Body of pancreas (tissue), 4 donors: ENCODE results near the gene NFKBIA. TPM values are rescaled to one million over a fixed set of nuclear protein-coding genes. Genes with fewer than 3 reads are reported as not detected.
A peak's percentile ranks its signal among the peaks of the same experiment; 100 is the strongest.
"Not testable (repeated sequence)": the region's sequence is repeated elsewhere in the genome, so short reads cannot be mapped to it uniquely, and the experiment has no call there.

Experiments
- ATAC-seq: fragments of 150-250 bp; one replicate; pipeline ENCODE4 v1.9.1; 2016
- DNase-seq, 4 donors: peaks; one replicate each; pipeline ENCODE4 v3.0.0-alpha.2; 2019
- H3K27ac ChIP-seq, 4 donors: fragments of 200-600 bp; sonication (generic); 1 replicate in 3 of 4; 2 replicates in 1 of 4; pipeline versions ENCODE4 v1.5.1 to v1.6.1; 2016 to 2019; ENCODE audit warnings: mild to moderate bottlenecking in 1 of 4, mixed read lengths in 1 of 4, moderate library complexity in 1 of 4
- H3K27me3 ChIP-seq, 2 donors: fragments of 200-600 bp; sonication (generic); one replicate each; pipeline ENCODE4 v1.6.0; 2016; ENCODE audit warnings: mild to moderate bottlenecking in 1 of 2
- H3K36me3 ChIP-seq, 2 donors: fragments of 200-600 bp; sonication (generic); replicated peaks in 1 of 2; 2 replicates each; pipeline ENCODE4 v1.5.1; 2016; ENCODE audit warnings: low read depth in 2 of 2; ENCODE audit not compliant: insufficient read depth in 1 of 2
- H3K4me1 ChIP-seq: fragments of 200-600 bp; sonication (generic); one replicate; pipeline ENCODE4 v1.6.0; 2016
- H3K4me3 ChIP-seq, 2 donors: fragments of 200-600 bp; sonication (generic); 1 replicate in 1 of 2; 2 replicates in 1 of 2; pipeline ENCODE4 v1.5.1; 2016 to 2019
- H3K9me3 ChIP-seq, 3 donors: fragments of 200-600 bp; sonication (generic); 1 replicate in 2 of 3; 2 replicates in 1 of 3; pipeline ENCODE4 v1.5.1; 2016
- POLR2A ChIP-seq, 3 donors: fragments of 450-650 bp; IDR thresholded peaks; one replicate each; pipeline ENCODE4 v1.6.1; 2016; ENCODE audit warnings: antibody characterized with exemption in 3 of 3, mild to moderate bottlenecking in 2 of 3
- WGBS, 2 donors: methylation state at CpG; one replicate each; pipeline ENCODE4 v1.1.5; 2017; 5-methylcytosine and 5-hydroxymethylcytosine counted together
- intact Hi-C: fragments of 100-400 bp; cut with DNase I; formaldehyde crosslinking; loops from one replicate; pipeline ENCODE4 v1.15.1; 2023
- total RNA-seq, 2 donors: library from RNA; depleted of rRNA; stranded (reverse); fragments of >200 nt; gene quantifications; one replicate each; pipeline ENCODE4 v1.1.0, GENCODE V29; 2016
- TF ChIP-seq, protein P1 (sequence below), 7 experiments: fragments of 450-650 bp in 4 of 7; fragments of 200-600 bp in 3 of 7; sonication (generic) in 3 of 7; IDR thresholded peaks; one replicate each; pipeline ENCODE4 v1.5.1; 2016 to 2019; ENCODE audit warnings: antibody characterized with exemption in 7 of 7

Gene NFKBIA
- total RNA-seq, 2 donors from 2014 or later = 330 to 345 TPM

DNA sequence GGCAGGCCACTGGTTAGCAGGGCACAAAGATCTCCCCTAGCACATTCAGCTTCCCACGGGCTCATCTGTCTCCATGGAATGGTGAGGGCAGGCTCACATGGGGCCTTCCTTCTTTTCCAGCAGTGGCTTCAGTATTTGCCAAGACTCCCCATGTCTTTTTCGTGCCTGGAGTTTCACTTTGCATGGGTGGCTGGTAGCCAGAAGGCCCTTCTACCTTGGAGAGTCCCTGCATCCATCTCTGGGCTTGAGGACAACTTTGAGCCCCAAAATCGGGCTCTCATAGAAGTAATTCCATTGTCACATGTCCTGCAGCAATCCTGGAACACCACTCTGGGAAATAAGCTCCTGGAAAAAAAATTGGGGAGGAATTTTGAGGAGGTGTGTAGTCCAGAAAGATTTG is 42.1 kb downstream of the NFKBIA start:
- H3K4me3 ChIP-seq = no peak overlapping the region
- ATAC-seq (no peak), DNase-seq (no peak)
- H3K27ac ChIP-seq = no peak overlapping the region
- no peaks in the 10 kb centered on the region for H3K27me3 ChIP-seq
- 52 to 58% methylated on average over 3 of the region's 3 CpGs for whole genome bisulfite sequencing, 2 donors
- H3K4me1 ChIP-seq = peaks cover 6% of the 10 kb centered on the region
- no peaks in the 10 kb centered on the region for H3K9me3 ChIP-seq
- H3K36me3 ChIP-seq = no peaks in the 10 kb centered on the region
- TF ChIP-seq, protein P1, sequence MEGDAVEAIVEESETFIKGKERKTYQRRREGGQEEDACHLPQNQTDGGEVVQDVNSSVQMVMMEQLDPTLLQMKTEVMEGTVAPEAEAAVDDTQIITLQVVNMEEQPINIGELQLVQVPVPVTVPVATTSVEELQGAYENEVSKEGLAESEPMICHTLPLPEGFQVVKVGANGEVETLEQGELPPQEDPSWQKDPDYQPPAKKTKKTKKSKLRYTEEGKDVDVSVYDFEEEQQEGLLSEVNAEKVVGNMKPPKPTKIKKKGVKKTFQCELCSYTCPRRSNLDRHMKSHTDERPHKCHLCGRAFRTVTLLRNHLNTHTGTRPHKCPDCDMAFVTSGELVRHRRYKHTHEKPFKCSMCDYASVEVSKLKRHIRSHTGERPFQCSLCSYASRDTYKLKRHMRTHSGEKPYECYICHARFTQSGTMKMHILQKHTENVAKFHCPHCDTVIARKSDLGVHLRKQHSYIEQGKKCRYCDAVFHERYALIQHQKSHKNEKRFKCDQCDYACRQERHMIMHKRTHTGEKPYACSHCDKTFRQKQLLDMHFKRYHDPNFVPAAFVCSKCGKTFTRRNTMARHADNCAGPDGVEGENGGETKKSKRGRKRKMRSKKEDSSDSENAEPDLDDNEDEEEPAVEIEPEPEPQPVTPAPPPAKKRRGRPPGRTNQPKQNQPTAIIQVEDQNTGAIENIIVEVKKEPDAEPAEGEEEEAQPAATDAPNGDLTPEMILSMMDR (IDR thresholded peaks at IDR 0.05) = no peak
- no peak for TF ChIP-seq POLR2A (IDR thresholded peaks at IDR 0.05)
- intact Hi-C loops = no loop called here

DNA sequence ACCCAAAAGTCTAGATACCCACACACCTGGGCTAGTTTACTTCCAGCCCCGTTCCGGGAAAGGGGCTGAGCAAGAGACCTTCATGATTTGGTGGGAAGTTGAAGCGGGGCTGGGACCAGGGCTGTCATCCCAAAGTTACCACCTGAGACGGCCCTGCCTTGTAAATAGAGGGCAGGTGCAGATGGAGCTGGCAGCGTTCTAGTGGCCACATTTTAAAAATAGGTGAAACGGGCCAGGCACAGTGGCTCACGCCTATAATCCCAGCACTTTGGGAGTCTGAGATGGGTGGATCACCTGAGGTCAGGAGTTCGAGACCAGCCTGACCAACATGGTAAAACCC is 43.4 kb downstream of the NFKBIA start:
- WGBS, 2 donors = 79 to 81% methylated on average over 8 of the region's 8 CpGs
- H3K27ac ChIP-seq = no peak overlapping the region
- intact Hi-C loops = no loop called here

DNA sequence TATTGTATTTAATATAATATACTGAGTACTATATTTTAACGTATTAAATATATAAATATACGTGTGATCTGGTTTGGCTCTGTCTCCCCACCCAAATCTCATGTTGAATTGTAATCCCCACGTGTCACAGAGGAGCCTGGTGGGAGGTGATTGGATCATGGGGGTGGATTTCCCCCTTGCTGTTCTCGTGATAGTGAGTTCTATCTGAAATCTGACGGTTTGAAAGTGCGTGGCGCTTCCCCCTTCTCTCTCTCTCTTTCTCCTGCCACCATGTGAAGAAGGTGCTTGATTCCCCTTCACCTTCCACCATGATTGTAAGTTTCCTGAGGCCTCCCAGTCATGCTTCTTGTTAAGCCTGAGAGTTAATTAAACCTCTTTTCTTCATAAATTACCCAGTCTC is 44.9 kb downstream of the NFKBIA start:
- DNase-seq, H3K4me1 ChIP-seq, intact Hi-C loops, H3K27me3 ChIP-seq, H3K36me3 ChIP-seq, H3K27ac ChIP-seq, H3K4me3 ChIP-seq, ATAC-seq, H3K9me3 ChIP-seq: not testable (repeated sequence)
- WGBS, 2 donors = 67 to 92% methylated on average over 7 of the region's 7 CpGs

More for the DNA sequence above, 43.4 kb downstream of the NFKBIA start:
- ATAC-seq = no peak
- TF ChIP-seq POLR2A (IDR thresholded peaks at IDR 0.05) = no peak
- TF ChIP-seq, protein P1 (IDR thresholded peaks at IDR 0.05) = no peak
- H3K4me1 ChIP-seq = peaks cover 8% of the 10 kb centered on the region
- no peaks in the 10 kb centered on the region for H3K9me3 ChIP-seq
- H3K36me3 ChIP-seq = no peaks in the 10 kb centered on the region
- no peaks in the 10 kb centered on the region for H3K27me3 ChIP-seq
- no peak for DNase-seq
- no peak overlapping the region for H3K4me3 ChIP-seq

DNA sequence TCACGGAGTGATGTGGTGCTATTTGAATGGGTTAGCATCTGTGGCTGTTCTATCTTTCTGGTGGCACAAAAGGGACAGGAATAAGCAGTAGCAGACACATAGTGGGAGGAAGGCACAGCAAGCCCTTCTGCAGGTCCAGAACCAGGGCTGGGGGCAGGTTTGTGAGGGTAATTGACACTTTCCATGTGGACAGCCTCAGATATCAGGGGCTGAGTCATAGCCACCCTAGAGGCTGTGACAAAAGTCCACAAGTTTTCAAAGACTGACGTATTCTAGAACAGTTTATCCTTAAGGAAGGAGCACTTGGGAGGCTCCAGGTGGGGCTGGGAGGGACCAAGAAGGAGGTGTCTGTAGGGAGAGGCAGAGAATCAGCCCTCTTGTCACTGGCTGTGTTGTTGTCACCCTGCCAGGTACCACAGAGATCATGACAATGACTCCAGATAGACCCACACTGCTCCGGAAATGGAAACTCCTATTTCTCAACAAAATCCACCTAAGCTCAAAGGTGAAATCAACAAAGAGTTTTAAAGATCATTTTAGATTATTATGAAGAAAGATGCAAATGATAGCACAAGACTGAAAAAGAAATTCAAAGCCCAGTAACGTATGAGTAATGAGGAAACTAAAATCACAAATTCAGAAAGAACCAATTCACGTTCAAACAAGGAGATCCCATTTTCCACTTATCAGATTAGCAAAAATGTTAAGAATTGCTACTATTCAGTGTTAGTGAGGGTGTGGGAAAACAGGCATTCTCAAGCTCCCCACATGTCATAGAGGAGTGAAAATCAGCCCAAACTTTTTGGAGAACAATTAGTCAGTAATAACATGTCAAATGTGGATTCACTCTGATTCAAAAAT is 48.3 kb downstream of the NFKBIA start:
- no peak for TF ChIP-seq POLR2A (IDR thresholded peaks at IDR 0.05)
- TF ChIP-seq, protein P1 (IDR thresholded peaks at IDR 0.05) = no peak
- H3K27ac ChIP-seq = peak overlapping the region in 3 of 4 donors; percentile 61 to 74 (median 64)
- H3K36me3 ChIP-seq = no peaks in the 10 kb centered on the region
- no peak overlapping the region for H3K4me3 ChIP-seq
- intact Hi-C loops = no loop called here
- 40 to 54% methylated on average over 5 of the region's 5 CpGs for WGBS, 2 donors
- no peaks in the 10 kb centered on the region for H3K27me3 ChIP-seq
- ATAC-seq = peak; percentile 80
- no peaks in the 10 kb centered on the region for H3K9me3 ChIP-seq
- peaks cover 5% of the 10 kb centered on the region for H3K4me1 ChIP-seq
- peak in 1 of 4 donors; percentile 59 for DNase-seq

DNA sequence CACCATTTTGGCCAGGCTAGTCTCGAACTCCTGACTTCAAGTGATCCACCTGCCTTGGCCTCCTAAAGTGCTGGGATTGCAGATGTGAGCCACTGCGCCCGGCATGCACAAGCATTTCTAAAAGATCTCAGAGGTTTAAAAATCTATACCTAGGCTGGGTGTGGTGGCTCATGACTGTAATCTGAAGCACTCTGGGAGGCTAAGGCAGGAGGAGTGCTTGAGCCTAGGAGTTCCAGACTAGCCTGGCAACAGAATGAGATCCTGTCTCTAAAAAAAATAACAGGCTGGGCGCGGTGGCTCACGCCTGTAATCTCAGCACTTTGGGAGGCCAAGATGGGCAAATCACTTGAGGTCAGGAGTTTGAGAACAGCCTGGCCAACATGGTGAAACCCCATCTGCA is 49.3 kb downstream of the NFKBIA start:
- DNase-seq, intact Hi-C loops, H3K4me3 ChIP-seq, H3K27me3 ChIP-seq, ATAC-seq, H3K9me3 ChIP-seq, H3K36me3 ChIP-seq, H3K27ac ChIP-seq, H3K4me1 ChIP-seq: not testable (repeated sequence)
- WGBS, 2 donors = 78 to 93% methylated on average over 6 of the region's 6 CpGs
